ENCODE results near the gene ZNF341.

DNA sequence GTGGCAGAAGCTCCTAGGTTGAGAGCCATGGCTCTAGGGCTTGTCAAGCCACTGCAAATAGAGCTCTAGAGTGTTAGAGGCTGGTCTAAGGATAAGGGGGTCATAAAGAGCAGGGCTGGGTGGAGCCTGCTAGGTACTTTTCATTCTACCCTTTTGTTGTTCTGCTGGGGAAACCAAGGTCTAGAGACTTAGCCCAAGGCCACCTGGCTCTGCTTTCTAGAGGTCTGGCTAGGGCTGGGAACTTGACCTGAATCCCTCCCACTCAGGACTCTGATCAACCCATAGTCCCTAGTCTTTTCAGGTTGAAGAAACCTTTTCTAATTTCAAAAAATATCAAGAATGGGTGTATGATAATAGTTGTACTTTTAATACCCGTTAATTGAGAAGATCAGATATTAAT is 93.1 kb downstream of the ZNF341 start:
- no peak for TF ChIP-seq POLR2AphosphoS5 (IDR thresholded peaks at IDR 0.05)
- TF ChIP-seq POLR2A (IDR thresholded peaks at IDR 0.05): no peak

Data from sigmoid colon (tissue), 4 donors.